ENCODE data around the gene FOXP1. TPM values are rescaled to one million over a fixed set of nuclear protein-coding genes. Genes with fewer than 3 reads are reported as not detected.

Gene FOXP1
- total and polyA plus RNA-seq, 3 donors from 2014 or later: 37.8 to 105 (median 75.9) TPM

- H3K27me3 ChIP-seq: no peaks in the 10 kb centered on the region
- DNase-seq: no peak
- H3K36me3 ChIP-seq (ENCODE audit: low read depth, missing control alignments): no peaks in the 10 kb centered on the region
- H3K27ac ChIP-seq: no peak overlapping the region
- intact Hi-C loops (cut with DNase I; ENCODE audit: low total_unique reads): no loop called here
- WGBS, 2 donors: 90 to 92% methylated on average over 5 of the region's 5 CpGs
- no peak overlapping the region for H3K4me3 ChIP-seq
- no peaks in the 10 kb centered on the region for H3K4me1 ChIP-seq
- TF ChIP-seq POLR2A (IDR thresholded peaks at IDR 0.05): no peak
- TF ChIP-seq CTCF (IDR thresholded peaks at IDR 0.05): no peak
- no peaks in the 10 kb centered on the region for H3K9me3 ChIP-seq
These were observed 30.9 kb upstream of the FOXP1 start for GRCh38 chr3:71614426-71614825.

- no peaks in the 10 kb centered on the region for H3K4me1 ChIP-seq
- H3K27ac ChIP-seq: no peak overlapping the region
- H3K36me3 ChIP-seq (ENCODE audit: low read depth, missing control alignments): no peaks in the 10 kb centered on the region
- H3K27me3 ChIP-seq: no peaks in the 10 kb centered on the region
- intact Hi-C loops (cut with DNase I; ENCODE audit: low total_unique reads): no loop called here
- H3K4me3 ChIP-seq: no peak overlapping the region
- H3K9me3 ChIP-seq: no peaks in the 10 kb centered on the region
- WGBS, 2 donors: 94 to 97% methylated on average over 3 of the region's 3 CpGs
- TF ChIP-seq CTCF (IDR thresholded peaks at IDR 0.05): no peak
- TF ChIP-seq POLR2A (IDR thresholded peaks at IDR 0.05): no peak
- no peak for DNase-seq
These were observed 27.6 kb upstream of the FOXP1 start for GRCh38 chr3:71611099-71611498.

GRCh38 chr3:71607364-71607763 is 23.8 kb upstream of the FOXP1 start:
- no peaks in the 10 kb centered on the region for H3K4me1 ChIP-seq
- WGBS, 2 donors: 98 to 100% methylated on average over 2 of the region's 2 CpGs
- no peak overlapping the region for H3K27ac ChIP-seq
- intact Hi-C loops (cut with DNase I; ENCODE audit: low total_unique reads): no loop called here
- TF ChIP-seq CTCF (IDR thresholded peaks at IDR 0.05) (no peak), POLR2A (IDR thresholded peaks at IDR 0.05) (no peak)
- no peaks in the 10 kb centered on the region for H3K27me3 ChIP-seq
- DNase-seq: no peak
- no peaks in the 10 kb centered on the region for H3K36me3 ChIP-seq (ENCODE audit: low read depth, missing control alignments)
- no peaks in the 10 kb centered on the region for H3K9me3 ChIP-seq
- no peak overlapping the region for H3K4me3 ChIP-seq

GRCh38 chr3:71606582-71606981 is 23.1 kb upstream of the FOXP1 start:
- intact Hi-C loops (cut with DNase I; ENCODE audit: low total_unique reads): no loop called here
- DNase-seq: no peak
- 79 to 88% methylated on average over 5 of the region's 5 CpGs for WGBS, 2 donors

More at GRCh38 chr3:71606582-71606981, 23.1 kb upstream of the FOXP1 start:
- H3K4me3 ChIP-seq: no peak overlapping the region
- no peaks in the 10 kb centered on the region for H3K4me1 ChIP-seq
- no peaks in the 10 kb centered on the region for H3K9me3 ChIP-seq
- H3K27ac ChIP-seq: no peak overlapping the region
- no peaks in the 10 kb centered on the region for H3K27me3 ChIP-seq
- H3K36me3 ChIP-seq (ENCODE audit: low read depth, missing control alignments): no peaks in the 10 kb centered on the region
- TF ChIP-seq POLR2A (IDR thresholded peaks at IDR 0.05) (no peak), CTCF (IDR thresholded peaks at IDR 0.05) (no peak)
